Activated naive CD4-positive, alpha-beta T cell treated with anti-CD3 and anti-CD28 coated beads, Interleukin-2, amount 10 ng/mL, durations not matched to agents 7 days and 5 days (primary cell): ENCODE data around the gene TFF2.

Experiments
- CTCF ChIA-PET: fragments of 350-600 bp; sonication (Branson Sonifier 250); formaldehyde crosslinking; loops from one replicate; lab custom pipeline; 2021; ENCODE audit warnings: antibody characterized with exemption; lab: Charles Lee
- DNase-seq: peaks from one replicate; pipeline ENCODE4 v3.0.0-alpha.2; 2020
- H3K27ac Mint-ChIP-seq: one replicate; pipeline ENCODE4 v1.8.0; 2021; ENCODE audit warnings: mild to moderate bottlenecking, moderate library complexity, mixed read lengths
- H3K27me3 Mint-ChIP-seq: one replicate; pipeline ENCODE4 v1.8.0; 2021; ENCODE audit warnings: mild to moderate bottlenecking, mixed read lengths
- H3K36me3 Mint-ChIP-seq: one replicate; pipeline ENCODE4 v1.8.0; 2021; ENCODE audit warnings: mixed read lengths
- H3K4me1 Mint-ChIP-seq: one replicate; pipeline ENCODE4 v1.8.0; 2021; ENCODE audit warnings: mixed read lengths
- H3K4me3 Mint-ChIP-seq: one replicate; pipeline ENCODE4 v1.8.0; 2021; ENCODE audit warnings: mild to moderate bottlenecking, moderate library complexity, mixed read lengths
- H3K9me3 Mint-ChIP-seq: one replicate; pipeline ENCODE4 v1.8.0; 2021; ENCODE audit warnings: mixed read lengths

The TFF2 gene

DNA sequence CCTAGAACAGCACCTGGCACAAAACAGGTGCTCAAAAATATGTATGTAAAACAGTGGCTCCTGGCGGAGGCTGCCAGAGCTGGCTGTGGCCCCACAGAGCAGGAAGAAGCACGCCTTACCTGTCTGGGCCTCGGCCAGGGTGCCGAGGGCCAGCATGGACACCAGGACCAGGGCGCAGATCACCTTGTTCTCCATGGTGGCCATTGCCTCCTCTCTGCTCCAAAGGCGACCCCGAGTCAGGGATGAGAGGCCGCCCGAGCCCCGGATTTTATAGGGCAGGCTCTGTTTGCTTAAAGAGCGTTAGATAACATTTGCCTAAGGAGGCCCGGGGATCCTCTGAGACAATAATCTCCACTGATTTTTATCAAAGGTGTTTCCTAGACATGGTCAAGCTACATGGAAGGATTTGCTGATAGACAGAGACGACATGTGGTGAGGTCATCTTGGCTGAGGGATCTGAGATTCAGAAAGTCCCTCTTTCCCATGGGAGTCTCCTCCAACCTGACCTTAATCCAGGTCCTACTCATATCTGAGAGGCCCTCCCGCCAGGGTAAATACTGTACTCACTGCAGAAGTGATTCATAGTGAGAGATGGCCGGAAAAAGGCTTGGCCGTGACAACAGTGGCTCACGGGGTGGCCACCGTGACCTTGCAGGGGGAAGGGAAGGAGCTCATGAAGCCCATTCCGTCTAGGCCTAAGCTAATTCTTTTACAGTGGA lies 15.7 kb upstream of the TFF2 start, which contains the start of gene TFF1:
Gene TFF1 (minus strand): TSS at position 244 of the 719 bp plus-strand sequence. CDS start 40 bp downstream, at position 204.
- H3K36me3 Mint-ChIP-seq, result no peaks in the 10 kb centered on the region
- H3K9me3 Mint-ChIP-seq, result no peaks in the 10 kb centered on the region
- CTCF ChIA-PET, result interaction anchor here (2.3 kb wide), 1 partner anchor 15 kb away, joined by 7 read pairs; no protein-coding TSS in a partner anchor
- no peak for DNase-seq
- H3K27me3 Mint-ChIP-seq, result peaks cover 46% of the 10 kb centered on the region
- H3K4me3 Mint-ChIP-seq, result no peak within 1 kb of the TSS
- H3K4me1 Mint-ChIP-seq, result peaks cover 8% of the 10 kb centered on the region
- no peak within 1 kb of the TSS for H3K27ac Mint-ChIP-seq

DNA sequence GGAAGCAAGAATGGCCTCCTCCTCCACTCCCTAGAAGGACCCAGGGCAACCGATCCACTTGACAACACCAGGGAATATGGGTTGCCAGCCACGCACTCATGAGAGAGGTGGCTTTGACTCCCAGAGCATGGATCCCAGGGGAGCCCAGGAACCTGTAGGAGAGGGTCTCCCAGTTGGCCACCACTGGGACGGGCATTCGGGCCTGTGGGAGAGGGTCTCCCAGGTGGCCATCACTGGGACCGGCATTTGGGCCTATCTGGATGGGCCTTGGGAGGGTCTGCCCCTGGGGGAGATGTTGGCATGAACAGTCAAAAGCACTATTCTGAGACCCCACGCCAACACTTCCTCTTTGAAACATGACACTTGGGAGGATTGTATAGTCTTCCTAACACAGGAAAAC lies 15.0 kb upstream of the TFF2 start:
- peaks cover 8% of the 10 kb centered on the region for H3K4me1 Mint-ChIP-seq

DNA sequence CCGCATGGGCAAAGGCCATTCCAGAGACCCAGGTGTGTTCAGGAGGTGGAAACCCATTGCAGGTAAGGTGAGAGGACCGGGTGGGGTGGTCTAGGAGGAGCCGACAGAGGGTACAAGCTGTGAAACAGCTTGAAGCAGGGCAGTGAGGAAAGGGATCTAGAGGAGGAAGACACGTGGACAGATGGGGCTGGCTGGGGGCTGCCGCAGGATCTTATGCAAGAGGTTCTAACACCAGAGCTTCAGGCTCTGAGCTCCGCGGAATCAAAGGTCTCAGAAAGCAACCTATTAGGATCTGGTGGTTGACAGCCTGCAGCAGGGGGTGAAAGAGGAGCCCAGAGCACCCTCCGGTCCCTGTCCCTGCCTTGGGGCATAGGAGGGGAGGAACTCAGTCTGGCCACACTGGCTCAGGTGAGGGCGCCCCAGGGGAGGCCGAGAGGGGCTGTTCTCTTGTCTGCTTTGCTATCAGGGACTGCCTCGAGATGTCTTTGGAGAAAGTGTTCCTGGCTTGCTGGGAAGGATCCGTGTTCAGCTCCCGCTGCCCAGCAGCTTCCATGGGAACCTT lies 13.6 kb upstream of the TFF2 start:
- peaks cover 8% of the 10 kb centered on the region for H3K4me1 Mint-ChIP-seq
- peaks cover 2% of the 10 kb centered on the region for H3K9me3 Mint-ChIP-seq
- no peak overlapping the region for H3K4me3 Mint-ChIP-seq
- CTCF ChIA-PET, result no interaction called here
- peaks cover 51% of the 10 kb centered on the region for H3K27me3 Mint-ChIP-seq
- H3K36me3 Mint-ChIP-seq, result no peaks in the 10 kb centered on the region
- H3K27ac Mint-ChIP-seq, result no peak overlapping the region
- no peak for DNase-seq

More for the DNA sequence above, 15.0 kb upstream of the TFF2 start:
- peaks cover 50% of the 10 kb centered on the region for H3K27me3 Mint-ChIP-seq
- DNase-seq, result no peak
- H3K27ac Mint-ChIP-seq, result no peak overlapping the region
- no peaks in the 10 kb centered on the region for H3K9me3 Mint-ChIP-seq
- H3K4me3 Mint-ChIP-seq, result no peak overlapping the region
- no peaks in the 10 kb centered on the region for H3K36me3 Mint-ChIP-seq
- CTCF ChIA-PET, result no interaction called here

DNA sequence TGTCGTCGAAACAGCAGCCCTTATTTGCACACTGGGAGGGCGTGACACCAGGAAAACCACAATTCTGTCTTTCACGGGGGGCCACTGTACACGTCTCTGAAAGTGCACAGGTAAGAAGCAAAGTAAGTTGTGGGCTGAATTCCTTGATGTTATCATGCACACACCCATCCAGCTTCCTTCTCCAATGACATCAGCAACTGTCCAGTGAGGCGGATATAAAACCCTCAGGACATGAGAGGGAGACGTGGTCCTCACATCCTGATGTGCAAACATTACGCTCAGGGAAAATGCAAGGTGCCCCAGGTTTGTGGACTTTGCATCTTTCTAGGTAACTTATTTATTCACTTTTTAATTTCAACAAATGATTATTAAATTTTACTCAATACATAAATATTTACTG lies 12.5 kb upstream of the TFF2 start:
- CTCF ChIA-PET, result no interaction called here
- no peak overlapping the region for H3K4me3 Mint-ChIP-seq
- no peak for DNase-seq

DNA sequence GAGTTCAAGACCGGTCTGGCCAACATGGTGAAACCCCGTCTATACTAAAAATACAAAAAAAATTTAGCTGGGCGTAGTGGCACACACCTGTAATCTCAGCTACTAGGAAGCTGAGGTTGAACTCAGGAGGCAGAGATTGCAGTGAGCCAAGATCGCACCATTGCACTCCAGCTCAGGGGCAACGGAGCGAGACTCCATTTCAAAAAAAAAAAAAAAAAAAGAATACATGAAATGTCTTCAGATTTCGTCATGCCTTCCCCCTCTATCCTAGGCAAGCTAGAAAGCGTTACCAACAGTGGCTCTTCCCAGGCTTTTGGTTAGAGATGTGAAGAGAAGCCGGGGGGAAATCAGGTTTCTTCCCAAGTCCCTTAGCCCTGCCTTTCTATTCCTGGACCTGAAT lies 11.9 kb upstream of the TFF2 start:
- no peak for DNase-seq
- peaks cover 63% of the 10 kb centered on the region for H3K27me3 Mint-ChIP-seq
- H3K4me1 Mint-ChIP-seq, result peaks cover 2% of the 10 kb centered on the region
- H3K36me3 Mint-ChIP-seq, result no peaks in the 10 kb centered on the region
- no peak overlapping the region for H3K27ac Mint-ChIP-seq
- H3K4me3 Mint-ChIP-seq, result no peak overlapping the region
- CTCF ChIA-PET, result interaction anchor here (1.2 kb wide), 1 partner anchor 87 kb away, joined by 5 read pairs; no protein-coding TSS in a partner anchor
- peaks cover 2% of the 10 kb centered on the region for H3K9me3 Mint-ChIP-seq

More for the DNA sequence above, 12.5 kb upstream of the TFF2 start:
- H3K27ac Mint-ChIP-seq, result no peak overlapping the region
- H3K36me3 Mint-ChIP-seq, result no peaks in the 10 kb centered on the region
- peaks cover 2% of the 10 kb centered on the region for H3K9me3 Mint-ChIP-seq
- H3K4me1 Mint-ChIP-seq, result peaks cover 6% of the 10 kb centered on the region
- peaks cover 60% of the 10 kb centered on the region for H3K27me3 Mint-ChIP-seq

DNA sequence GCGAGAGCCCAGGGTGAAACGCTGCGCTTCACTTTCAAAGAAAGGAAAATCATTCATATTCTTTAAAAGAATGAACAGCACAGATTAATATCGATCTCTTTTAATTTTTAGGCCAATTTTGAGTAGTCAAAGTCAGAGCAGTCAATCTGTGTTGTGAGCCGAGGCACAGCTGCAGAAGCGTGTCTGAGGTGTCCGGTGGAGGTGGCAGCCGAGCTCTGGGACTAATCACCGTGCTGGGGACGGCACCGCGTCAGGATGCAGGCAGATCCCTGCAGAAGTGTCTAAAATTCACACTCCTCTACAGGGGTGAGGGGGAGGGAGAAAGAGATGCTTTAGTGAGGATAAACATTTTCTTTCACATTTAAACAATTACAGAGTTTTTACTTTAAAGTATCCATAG lies 11.4 kb upstream of the TFF2 start:
- H3K9me3 Mint-ChIP-seq, result peaks cover 4% of the 10 kb centered on the region
- no peak for DNase-seq
- CTCF ChIA-PET, result interaction anchor here (1.2 kb wide), 2 partner anchors 88 to 217 kb away, joined by 3 to 5 read pairs; no protein-coding TSS in a partner anchor
- no peak overlapping the region for H3K4me3 Mint-ChIP-seq
- peaks cover 5% of the 10 kb centered on the region for H3K4me1 Mint-ChIP-seq
- H3K27me3 Mint-ChIP-seq, result peaks cover 63% of the 10 kb centered on the region
- H3K27ac Mint-ChIP-seq, result no peak overlapping the region
- H3K36me3 Mint-ChIP-seq, result no peaks in the 10 kb centered on the region

DNA sequence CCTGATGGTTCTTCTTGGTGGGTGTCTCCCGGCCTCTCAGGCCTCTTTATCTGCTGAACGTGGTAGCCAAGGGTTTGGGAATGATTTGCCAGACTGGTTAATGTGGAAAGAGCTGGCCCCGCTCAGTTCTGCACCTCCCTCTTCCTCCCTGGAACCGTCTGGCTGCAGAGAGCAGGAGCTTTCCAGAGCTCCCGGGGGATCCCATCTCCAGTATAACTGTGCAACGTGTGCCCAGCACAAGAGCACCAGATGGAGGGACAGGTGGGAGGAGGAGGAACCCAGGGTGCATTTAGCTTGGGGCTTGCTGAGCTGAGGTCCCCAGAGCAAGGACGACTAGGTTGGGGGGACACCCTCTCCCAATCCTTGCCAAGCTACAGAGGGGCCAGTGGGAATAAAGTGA lies 10.5 kb upstream of the TFF2 start:
- H3K9me3 Mint-ChIP-seq, result peaks cover 13% of the 10 kb centered on the region
- no peak for DNase-seq
- H3K27ac Mint-ChIP-seq, result no peak overlapping the region
- CTCF ChIA-PET, result interaction anchor here (0.9 to 1.2 kb wide), 7 partner anchors 13 to 216 kb away, joined by 3 to 5 read pairs (median 3); no protein-coding TSS in a partner anchor
- peaks cover 63% of the 10 kb centered on the region for H3K27me3 Mint-ChIP-seq
- no peak overlapping the region for H3K4me3 Mint-ChIP-seq
- H3K36me3 Mint-ChIP-seq, result no peaks in the 10 kb centered on the region
- H3K4me1 Mint-ChIP-seq, result peaks cover 5% of the 10 kb centered on the region

DNA sequence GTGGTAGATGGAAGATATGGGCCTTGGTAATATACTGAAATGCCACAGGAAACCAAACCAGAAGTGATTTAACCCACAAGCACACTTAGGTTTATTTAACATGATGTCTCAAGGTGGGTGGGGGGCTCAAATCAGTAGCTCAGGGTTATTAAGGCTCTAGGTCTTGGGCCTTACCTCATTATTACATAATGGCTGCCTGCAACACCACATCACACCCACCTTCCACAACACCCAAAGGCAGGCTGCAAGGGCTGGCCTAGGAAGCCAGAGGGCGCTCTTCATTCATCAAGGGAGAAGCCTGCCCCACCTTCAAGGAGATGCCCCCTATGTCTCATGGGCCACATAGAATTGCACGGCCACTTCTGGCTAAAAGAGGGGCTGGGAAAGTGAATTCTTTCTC lies 9.5 kb upstream of the TFF2 start:
- DNase-seq, result no peak
- CTCF ChIA-PET, result interaction anchor here (0.9 to 1.1 kb wide), 4 partner anchors 14 to 63 kb away, joined by 3 read pairs; no protein-coding TSS in a partner anchor
- Mint-ChIP-seq H3K9me3 (peaks cover 16% of the 10 kb centered on the region), H3K4me1 (peaks cover 5% of the 10 kb centered on the region), H3K36me3 (no peaks in the 10 kb centered on the region), H3K27me3 (peaks cover 60% of the 10 kb centered on the region), H3K27ac (no peak overlapping the region), H3K4me3 (no peak overlapping the region)

DNA sequence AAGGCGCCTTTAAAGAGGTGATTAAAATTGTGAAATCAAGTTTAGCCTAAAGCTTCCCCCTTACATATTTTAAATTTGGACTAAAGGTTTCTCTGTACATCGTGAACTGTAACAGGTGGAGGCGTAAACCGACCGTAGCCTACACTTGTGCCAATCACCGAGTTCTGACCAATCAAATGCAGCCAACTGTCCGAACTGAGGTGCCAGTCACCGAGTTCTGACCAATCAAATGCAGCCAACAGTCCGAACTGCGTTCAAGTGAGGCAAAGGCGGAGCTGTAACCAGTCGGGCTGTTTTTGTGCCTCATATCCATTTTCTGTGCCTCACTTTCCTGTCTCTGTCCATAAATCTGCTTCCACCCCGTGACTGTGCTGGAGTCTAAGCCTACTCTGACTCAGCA lies 8.1 kb upstream of the TFF2 start:
- CTCF ChIA-PET, result interaction anchor here (1.0 kb wide), 1 partner anchor 18 kb away, joined by 3 read pairs; no protein-coding TSS in a partner anchor
- peaks cover 5% of the 10 kb centered on the region for H3K4me1 Mint-ChIP-seq
- H3K36me3 Mint-ChIP-seq, result no peaks in the 10 kb centered on the region
- DNase-seq, result no peak
- H3K4me3 Mint-ChIP-seq, result no peak overlapping the region
- H3K27ac Mint-ChIP-seq, result no peak overlapping the region
- H3K27me3 Mint-ChIP-seq, result peaks cover 54% of the 10 kb centered on the region
- H3K9me3 Mint-ChIP-seq, result peaks cover 23% of the 10 kb centered on the region

DNA sequence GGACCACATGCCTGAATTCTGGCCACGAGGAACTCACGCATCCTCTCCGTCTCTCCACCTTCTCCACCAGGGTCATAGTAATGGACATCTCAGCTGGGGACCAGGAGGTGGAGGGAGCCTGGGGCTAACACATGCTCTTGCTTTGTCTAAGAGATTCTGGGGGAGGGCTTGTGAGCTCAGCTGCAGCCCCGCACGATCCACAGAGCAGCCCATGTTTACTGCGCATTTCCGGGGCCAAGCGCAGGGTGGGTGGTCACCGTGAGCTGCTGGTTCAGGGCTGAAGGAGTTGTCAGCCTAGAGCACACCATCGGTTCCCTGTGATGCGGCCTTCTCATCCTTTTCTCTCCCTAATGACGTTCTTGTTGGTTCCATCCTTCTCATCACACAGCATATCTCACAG lies 7.5 kb upstream of the TFF2 start:
- H3K4me1 Mint-ChIP-seq, result peaks cover 5% of the 10 kb centered on the region
- no peaks in the 10 kb centered on the region for H3K36me3 Mint-ChIP-seq
- H3K9me3 Mint-ChIP-seq, result peaks cover 27% of the 10 kb centered on the region
- H3K27ac Mint-ChIP-seq, result no peak overlapping the region
- CTCF ChIA-PET, result interaction anchor here (1.1 kb wide), 1 partner anchor 20 kb away, joined by 3 read pairs; no protein-coding TSS in a partner anchor
- DNase-seq, result no peak
- no peak overlapping the region for H3K4me3 Mint-ChIP-seq
- peaks cover 57% of the 10 kb centered on the region for H3K27me3 Mint-ChIP-seq

DNA sequence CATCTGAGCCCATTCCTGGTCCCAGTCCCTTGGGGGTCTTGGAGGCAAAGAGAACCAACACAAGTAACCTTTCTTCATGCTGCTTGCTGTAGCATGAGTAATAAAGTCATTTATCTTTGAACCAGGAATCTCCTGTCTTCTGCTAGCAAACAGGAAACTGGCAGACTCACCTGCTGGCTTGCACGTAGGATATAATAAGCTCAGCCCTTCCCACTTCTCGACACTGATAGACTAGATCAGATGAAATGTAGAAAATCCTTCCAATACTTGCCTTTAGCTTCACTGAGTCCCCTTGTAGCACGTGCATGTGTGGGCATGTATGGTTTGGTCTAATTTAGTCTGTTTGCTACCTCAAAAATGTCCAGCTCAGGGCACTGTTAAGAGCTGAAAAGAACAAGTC lies 6.5 kb upstream of the TFF2 start:
- Mint-ChIP-seq H3K4me3 (no peak overlapping the region), H3K36me3 (no peaks in the 10 kb centered on the region), H3K4me1 (peaks cover 3% of the 10 kb centered on the region), H3K9me3 (peaks cover 27% of the 10 kb centered on the region), H3K27me3 (peaks cover 54% of the 10 kb centered on the region), H3K27ac (no peak overlapping the region)
- CTCF ChIA-PET, result interaction anchor here (1.1 kb wide), 2 partner anchors 16 to 19 kb away, joined by 3 read pairs; no protein-coding TSS in a partner anchor
- no peak for DNase-seq

DNA sequence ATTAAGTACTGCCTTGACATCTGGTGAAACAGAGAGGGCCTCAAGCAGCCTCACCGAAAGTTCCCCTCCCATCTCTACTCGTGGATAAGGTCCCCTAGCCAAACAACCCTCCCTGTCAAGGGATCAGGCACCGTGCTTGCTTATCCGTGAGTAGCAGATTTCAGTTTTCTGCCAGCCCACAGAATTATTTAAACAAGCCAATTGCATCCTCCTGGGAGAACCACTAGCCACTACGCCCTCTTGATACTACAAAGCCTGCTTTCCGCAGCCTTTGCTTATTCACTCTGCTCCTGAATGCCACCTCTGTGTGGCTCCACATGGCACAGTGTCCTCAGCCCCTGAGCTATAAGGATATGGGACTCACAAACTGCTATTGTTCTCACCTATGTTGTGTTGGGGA lies 5.9 kb upstream of the TFF2 start:
- H3K9me3 Mint-ChIP-seq, result peaks cover 27% of the 10 kb centered on the region
- H3K36me3 Mint-ChIP-seq, result no peaks in the 10 kb centered on the region
- H3K4me1 Mint-ChIP-seq, result peaks cover 3% of the 10 kb centered on the region
- peaks cover 52% of the 10 kb centered on the region for H3K27me3 Mint-ChIP-seq
- H3K4me3 Mint-ChIP-seq, result no peak overlapping the region
- DNase-seq, result no peak
- no peak overlapping the region for H3K27ac Mint-ChIP-seq
- CTCF ChIA-PET, result interaction anchor here (1.1 kb wide), 1 partner anchor 17 kb away, joined by 3 read pairs; no protein-coding TSS in a partner anchor

DNA sequence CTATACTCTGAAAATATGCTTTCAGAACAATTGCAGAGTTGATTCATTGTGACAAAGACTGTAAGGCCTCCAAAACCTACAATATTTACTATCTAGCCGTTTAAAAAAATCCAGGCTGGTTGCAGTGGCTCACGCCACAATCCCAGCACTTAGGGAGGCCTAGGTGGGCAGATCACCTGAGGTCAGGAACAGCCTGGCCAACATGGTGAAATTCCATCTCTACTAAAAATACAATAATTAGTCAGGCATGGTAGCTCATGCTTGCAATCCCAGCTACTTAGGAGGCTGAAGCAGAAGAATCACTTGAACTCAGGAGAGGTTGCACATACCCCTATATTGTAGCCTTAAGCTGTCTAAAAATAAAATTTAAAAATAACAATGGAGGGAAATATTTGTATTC lies 5.3 kb upstream of the TFF2 start:
- H3K27me3 Mint-ChIP-seq, result peaks cover 50% of the 10 kb centered on the region
- CTCF ChIA-PET, result no interaction called here
- no peak overlapping the region for H3K4me3 Mint-ChIP-seq
- H3K4me1 Mint-ChIP-seq, result peaks cover 3% of the 10 kb centered on the region
- no peak overlapping the region for H3K27ac Mint-ChIP-seq
- H3K9me3 Mint-ChIP-seq, result peaks cover 27% of the 10 kb centered on the region
- H3K36me3 Mint-ChIP-seq, result no peaks in the 10 kb centered on the region
- no peak for DNase-seq

DNA sequence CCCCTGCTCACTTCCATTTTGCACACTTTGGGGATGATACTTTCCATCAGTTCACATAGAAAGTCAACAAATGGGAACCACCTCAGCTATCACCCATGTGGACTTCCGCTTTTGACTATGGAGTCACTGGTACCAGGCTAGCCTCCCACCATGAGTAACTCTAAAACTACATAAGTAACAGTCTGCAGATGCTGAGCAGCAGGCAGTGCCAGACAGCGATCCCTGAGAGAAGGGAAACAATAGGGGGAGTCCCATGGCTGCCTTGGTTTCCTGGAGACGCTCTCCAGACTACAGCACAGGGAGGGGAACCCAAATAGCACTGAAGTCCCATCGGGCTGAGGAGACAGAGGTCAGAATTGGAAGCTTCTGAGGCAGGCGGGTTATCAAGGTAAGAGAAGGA lies 2.8 kb upstream of the TFF2 start:
- Mint-ChIP-seq H3K27me3 (peaks cover 42% of the 10 kb centered on the region), H3K4me3 (no peak overlapping the region), H3K27ac (no peak overlapping the region), H3K9me3 (peaks cover 25% of the 10 kb centered on the region), H3K4me1 (peaks cover 3% of the 10 kb centered on the region), H3K36me3 (no peaks in the 10 kb centered on the region)
- CTCF ChIA-PET, result interaction anchor here (1.2 kb wide), 1 partner anchor 18 kb away, joined by 4 read pairs; no protein-coding TSS in a partner anchor
- DNase-seq, result no peak
